HL-60 (cell line): ENCODE results near the gene TMUB2.

Source experiments
- DNase-seq, 2 experiments: peaks; one replicate each; pipeline ENCODE4 v3.0.0-alpha.2; 2010 to 2020; ENCODE audit warnings: low read depth in 1 of 2, low spot score in 1 of 2
- H3K27ac ChIP-seq: fragments of 250-450 bp; sonication (Bioruptor Pico); replicated peaks from 2 replicates; pipeline ENCODE4 v1.5.1; 2020; ENCODE audit warnings: mild to moderate bottlenecking, moderate library complexity
- H3K27me3 ChIP-seq: fragments of 250-450 bp; sonication (Bioruptor Pico); 2 replicates; pipeline ENCODE4 v1.5.1; 2021; ENCODE audit warnings: mild to moderate bottlenecking, moderate library complexity; ENCODE audit not compliant: insufficient read depth, poor library complexity, severe bottlenecking
- H3K4me3 ChIP-seq: replicated peaks from 2 replicates; pipeline ENCODE4 v1.5.1; 2011; ENCODE audit warnings: mild to moderate bottlenecking, control low read depth, low read length; ENCODE audit not compliant: insufficient read depth
- CTCF ChIP-seq: IDR thresholded peaks from one replicate; pipeline ENCODE4 v1.5.1; 2011; ENCODE audit warnings: low read length, control low read depth, inconsistent platforms; ENCODE audit not compliant: insufficient read depth
- GABPA ChIP-seq: IDR thresholded peaks from 2 replicates; pipeline ENCODE4 v1.6.1; 2012; ENCODE audit warnings: low read depth
- POLR2AphosphoS5 ChIP-seq: IDR thresholded peaks from 2 replicates; pipeline ENCODE4 v1.6.1; 2012; ENCODE audit warnings: low read depth
- REST ChIP-seq: IDR thresholded peaks from 2 replicates; pipeline ENCODE4 v1.6.1; 2012; ENCODE audit warnings: low read depth; ENCODE audit not compliant: insufficient replicate concordance
- SPI1 ChIP-seq: IDR thresholded peaks from 2 replicates; pipeline ENCODE4 v1.6.1; 2012; ENCODE audit warnings: low read depth, mild to moderate bottlenecking, borderline replicate concordance

TMUB2 gene

GRCh38 chr17:44204441-44204882, 17.7 kb downstream of the TMUB2 start:
- TF ChIP-seq SPI1, result no peak
- TF ChIP-seq CTCF, result no peak
- no peak for TF ChIP-seq GABPA
- no peak for TF ChIP-seq REST
- TF ChIP-seq POLR2AphosphoS5, result no peak
- H3K27ac ChIP-seq, result no peak overlapping the region
- no peaks in the 10 kb centered on the region for H3K27me3 ChIP-seq
- peak in 1 of 2 experiments; percentile 36 for DNase-seq
- H3K4me3 ChIP-seq, result no peak overlapping the region

GRCh38 chr17:44205962-44206824, 19.4 kb downstream of the TMUB2 start:
- TF ChIP-seq CTCF (no peak), SPI1 (no peak), REST (no peak), POLR2AphosphoS5 (no peak), GABPA (no peak)
- no peak overlapping the region for H3K27ac ChIP-seq
- DNase-seq, result no peak
- no peak overlapping the region for H3K4me3 ChIP-seq
- H3K27me3 ChIP-seq, result no peaks in the 10 kb centered on the region

- DNase-seq, result no peak
- Histone ChIP-seq H3K27ac (no peak overlapping the region), H3K27me3 (no peaks in the 10 kb centered on the region)
Measured at GRCh38 chr17:44206825-44207155, 20.0 kb downstream of the TMUB2 start.

More at GRCh38 chr17:44206825-44207155, 20.0 kb downstream of the TMUB2 start:
- no peak overlapping the region for H3K4me3 ChIP-seq
- no peak; the same call in 1 of the 2 replicates for TF ChIP-seq POLR2AphosphoS5
- TF ChIP-seq GABPA, result no peak
- no peak for TF ChIP-seq CTCF
- TF ChIP-seq REST, result no peak
- TF ChIP-seq SPI1, result no peak
